Raji (cell line): Measurements from ENCODE around the gene RMND1.

Experiments
- POLR2A ChIP-seq: IDR thresholded peaks from 2 replicates; pipeline ENCODE4 v1.6.1; 2011; ENCODE audit warnings: low read depth, low read length, control low read depth; ENCODE audit not compliant: insufficient read depth

The RMND1 gene

GRCh38 chr6:151436802-151437201 lies 15.1 kb downstream of the RMND1 start:
- no peak for TF ChIP-seq POLR2A

- TF ChIP-seq POLR2A, result no peak
Measured at GRCh38 chr6:151436300-151436699, 15.6 kb downstream of the RMND1 start.

GRCh38 chr6:151434369-151434768 lies 17.6 kb downstream of the RMND1 start:
- no peak for TF ChIP-seq POLR2A

- no peak for TF ChIP-seq POLR2A
Measured at GRCh38 chr6:151432651-151433050, 19.3 kb downstream of the RMND1 start.

- TF ChIP-seq POLR2A, result no peak
Measured at GRCh38 chr6:151431337-151431736, 20.6 kb downstream of the RMND1 start.

GRCh38 chr6:151430886-151431285 lies 21.0 kb downstream of the RMND1 start:
- no peak for TF ChIP-seq POLR2A

- no peak for TF ChIP-seq POLR2A
Measured at GRCh38 chr6:151428093-151428735, 23.7 kb downstream of the RMND1 start.

- no peak for TF ChIP-seq POLR2A
Measured at GRCh38 chr6:151425561-151425960, 26.4 kb downstream of the RMND1 start.

- no peak for TF ChIP-seq POLR2A
Measured at GRCh38 chr6:151422981-151423380, 28.9 kb downstream of the RMND1 start.

- no peak for TF ChIP-seq POLR2A
Measured at GRCh38 chr6:151417477-151417876, 34.4 kb downstream of the RMND1 start.

GRCh38 chr6:151414641-151415260 lies 37.2 kb downstream of the RMND1 start:
- TF ChIP-seq POLR2A, result no peak

- no peak for TF ChIP-seq POLR2A
Measured at GRCh38 chr6:151413372-151414145, 38.4 kb downstream of the RMND1 start.

GRCh38 chr6:151412909-151413308 lies 39.0 kb downstream of the RMND1 start:
- no peak for TF ChIP-seq POLR2A

GRCh38 chr6:151409679-151410078 lies 42.2 kb downstream of the RMND1 start:
- no peak for TF ChIP-seq POLR2A

GRCh38 chr6:151409260-151409659 lies 42.7 kb downstream of the RMND1 start:
- no peak for TF ChIP-seq POLR2A

GRCh38 chr6:151408858-151409257 lies 43.1 kb downstream of the RMND1 start:
- TF ChIP-seq POLR2A, result no peak
